HG03521 (cell line): Measurements from ENCODE around the gene IRF4.

Experiments used
- ATAC-seq: cut with Tn5 transposase; IDR thresholded peaks from one replicate; pipeline ENCODE4 v1.9.1; 2021; ENCODE audit warnings: mild to moderate bottlenecking, moderate library complexity; ENCODE audit not compliant: unreplicated experiment

Gene IRF4

DNA sequence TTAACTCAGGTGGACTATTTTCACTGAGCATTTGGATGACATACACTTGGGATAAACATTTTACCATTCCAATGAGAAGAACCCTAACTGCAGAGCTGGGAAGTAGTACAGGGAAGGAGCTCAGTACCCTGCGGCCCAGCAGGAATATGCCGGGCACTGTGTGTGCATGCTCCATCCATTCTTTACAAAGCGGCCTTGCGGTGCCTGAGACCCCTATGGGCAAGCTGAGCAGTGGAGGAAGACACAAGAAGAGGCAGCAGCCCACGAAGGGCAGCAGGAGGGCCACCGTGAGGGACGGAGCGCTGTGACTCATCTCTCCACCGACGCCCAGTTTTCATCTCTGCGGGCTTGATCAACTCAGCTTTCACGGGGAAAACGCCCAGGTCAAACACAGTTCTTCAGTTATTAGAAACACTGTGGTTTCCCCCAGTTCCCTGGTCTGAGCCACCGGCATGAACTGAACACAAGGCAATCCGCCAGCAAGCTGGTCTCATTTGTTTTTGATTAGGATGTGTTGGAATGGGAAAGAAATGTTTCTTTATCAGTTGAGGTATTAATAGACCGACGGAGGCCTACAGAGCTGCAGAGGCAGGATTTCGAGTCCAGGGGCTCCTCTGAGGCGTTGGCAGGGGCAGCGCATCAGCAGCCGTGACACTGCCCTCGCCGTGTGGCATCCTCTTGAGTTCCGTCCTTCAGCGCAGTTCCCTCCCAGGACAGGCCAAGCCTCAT, 44.9 kb downstream of the IRF4 start:
- no peak for ATAC-seq

DNA sequence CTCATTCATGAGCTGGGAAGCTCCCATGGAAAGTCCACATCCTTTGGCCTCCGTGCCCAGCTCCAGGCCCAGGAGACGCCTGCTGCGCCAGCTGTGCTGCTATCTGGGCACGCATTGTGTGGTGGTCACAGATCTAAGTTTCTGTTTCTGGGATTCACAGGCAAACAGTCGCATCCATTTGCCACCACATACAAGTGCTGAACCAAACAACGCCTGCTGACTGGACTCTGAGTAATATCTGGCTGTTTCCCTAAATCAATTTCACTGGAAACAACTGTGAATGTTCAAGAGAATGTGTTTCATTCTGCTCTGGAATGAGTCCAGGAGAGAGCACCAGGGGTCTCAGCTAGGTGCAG, 45.5 kb downstream of the IRF4 start:
- no peak for ATAC-seq

DNA sequence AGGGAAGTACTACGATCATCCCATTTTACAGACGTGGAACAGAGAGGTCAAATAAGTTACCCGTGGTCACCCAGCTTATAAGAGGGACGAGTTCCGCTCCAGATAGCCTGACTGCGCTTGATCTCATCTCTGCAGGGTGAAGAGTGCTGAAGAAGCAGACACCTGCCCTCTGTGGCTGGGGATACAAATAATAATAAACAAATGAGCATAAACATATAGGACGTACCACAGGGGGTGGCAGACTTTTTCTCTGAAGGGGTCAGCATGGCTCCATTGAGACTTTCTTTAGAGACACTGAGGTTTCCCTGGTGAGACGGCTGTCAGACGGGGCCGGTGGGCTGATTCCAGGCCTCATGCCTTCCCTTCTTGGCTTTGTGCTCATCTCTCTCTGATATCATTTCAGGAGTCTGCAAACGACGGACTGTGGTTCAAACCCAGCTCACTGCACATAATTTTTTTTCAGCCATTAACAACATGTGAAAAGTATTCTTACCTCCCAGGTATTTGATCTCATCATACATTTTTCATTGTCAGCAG, 47.1 kb downstream of the IRF4 start:
- no peak for ATAC-seq

DNA sequence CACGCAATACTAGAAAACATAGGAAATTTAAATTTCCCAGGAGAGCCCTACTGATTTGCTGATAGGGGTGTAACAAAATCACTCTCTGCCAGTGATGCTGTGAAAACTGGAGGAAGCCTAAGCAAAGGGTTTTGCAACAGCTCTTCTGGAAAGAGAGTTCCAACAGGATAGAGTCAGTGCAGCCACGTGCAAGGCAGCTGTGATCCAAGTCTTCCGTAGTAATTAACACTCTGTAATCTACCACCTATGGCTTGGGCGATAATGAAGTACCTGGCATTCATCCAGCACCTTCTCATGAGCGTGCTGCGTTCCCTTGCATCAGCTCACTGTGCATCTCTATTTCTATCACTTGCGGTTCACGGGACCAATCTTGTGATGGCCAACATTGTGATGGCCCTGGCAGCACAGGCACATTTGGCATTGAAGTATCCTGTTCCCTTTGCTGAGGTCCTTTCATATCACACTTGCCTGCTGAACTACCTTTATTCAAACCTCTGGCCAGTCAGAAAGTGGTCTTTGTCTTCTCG, 48.2 kb downstream of the IRF4 start:
- no peak for ATAC-seq

DNA sequence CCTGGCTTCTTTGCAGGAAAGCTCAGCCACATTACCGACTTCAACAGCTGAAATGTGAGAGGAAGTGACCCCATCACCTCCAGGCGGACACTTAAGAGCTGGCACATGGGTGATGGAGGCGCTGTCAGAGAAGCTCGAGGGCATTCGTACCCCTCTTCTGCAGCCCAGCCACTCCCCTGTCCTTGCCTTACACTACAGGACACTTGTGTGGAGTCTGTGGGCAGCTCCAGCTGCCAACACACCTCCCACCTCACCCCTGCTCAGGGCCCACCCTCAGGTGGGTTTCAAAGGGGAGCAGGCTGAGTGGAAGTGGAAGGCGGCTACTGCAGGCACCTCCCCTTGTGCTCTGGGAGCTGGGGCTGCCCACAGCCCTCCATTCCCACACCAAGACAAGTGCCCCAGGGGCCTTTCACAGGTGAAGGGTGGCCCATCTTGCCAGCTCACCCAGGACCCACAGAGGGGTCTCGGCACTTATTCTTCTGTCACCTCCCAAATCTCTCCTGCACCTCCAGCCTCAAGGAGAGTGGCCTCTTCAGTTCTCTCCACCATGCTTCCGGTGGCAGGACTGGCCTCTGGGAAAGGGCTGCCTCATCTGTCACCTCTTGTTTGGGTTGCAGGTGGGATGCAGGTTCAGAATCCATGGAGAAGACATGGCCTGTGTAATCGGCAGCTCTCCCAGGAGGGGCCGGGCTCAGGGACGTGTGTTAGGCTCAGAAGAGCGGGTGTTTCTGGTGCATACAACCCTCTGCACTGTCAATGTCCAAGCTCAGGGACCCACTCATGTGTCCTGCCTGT, 49.8 kb downstream of the IRF4 start:
- no peak for ATAC-seq

DNA sequence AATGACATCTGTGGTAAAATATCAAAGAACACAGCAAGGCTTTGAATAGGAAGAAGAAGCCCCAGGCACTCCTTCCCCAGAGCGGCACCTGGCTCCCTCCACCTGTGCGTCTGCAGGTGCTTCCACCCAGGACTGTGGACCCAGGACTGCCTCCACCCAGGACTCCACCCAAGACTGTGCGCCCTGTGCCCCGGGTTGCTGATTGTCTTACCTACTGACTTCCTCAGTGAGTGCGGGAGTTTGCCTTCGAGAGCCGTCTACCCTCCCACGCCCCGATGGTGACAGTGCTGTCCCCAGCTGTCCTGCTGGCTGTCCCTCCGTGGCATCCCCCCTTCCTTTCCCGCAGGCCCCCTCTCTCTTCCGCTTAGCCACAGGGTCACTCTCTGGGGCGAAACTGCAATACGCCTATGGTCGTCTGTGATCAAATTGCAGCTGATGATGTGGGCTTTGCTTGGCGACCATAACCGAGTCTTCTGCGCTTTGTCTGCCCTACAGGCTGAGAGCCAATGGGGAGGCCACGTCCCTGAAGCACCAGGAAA, 52.1 kb downstream of the IRF4 start:
- ATAC-seq, result no peak

DNA sequence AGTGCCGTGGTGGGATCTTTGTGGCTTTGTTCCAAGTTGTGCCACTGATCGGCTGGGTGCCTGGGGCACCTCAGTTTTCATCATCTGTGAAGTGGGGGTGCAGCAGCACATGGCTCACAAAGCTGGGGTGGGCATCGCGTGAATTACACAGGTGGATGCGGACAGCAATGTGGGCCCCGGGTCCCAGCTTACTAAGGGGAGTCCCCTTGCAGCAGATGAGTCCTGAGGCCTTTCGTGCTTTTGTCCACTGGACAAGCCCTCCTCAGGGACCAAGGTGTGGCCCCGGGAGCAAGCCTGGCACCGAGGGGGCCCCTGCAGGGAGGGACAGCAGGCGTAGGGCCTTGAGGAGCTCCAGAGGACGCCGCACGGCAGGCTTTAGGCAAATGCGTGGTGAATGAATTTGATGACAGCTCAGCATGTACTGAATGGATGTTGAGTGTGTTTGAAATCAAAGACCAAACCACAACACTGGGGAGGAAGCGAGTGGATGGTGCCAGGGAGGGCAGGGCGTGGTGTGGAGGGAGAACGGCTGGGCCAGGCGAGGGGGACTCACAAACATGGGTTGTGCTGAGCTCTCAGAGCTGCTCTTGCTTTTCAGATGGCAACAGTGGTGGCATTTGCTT, 53.2 kb downstream of the IRF4 start:
- no peak for ATAC-seq

DNA sequence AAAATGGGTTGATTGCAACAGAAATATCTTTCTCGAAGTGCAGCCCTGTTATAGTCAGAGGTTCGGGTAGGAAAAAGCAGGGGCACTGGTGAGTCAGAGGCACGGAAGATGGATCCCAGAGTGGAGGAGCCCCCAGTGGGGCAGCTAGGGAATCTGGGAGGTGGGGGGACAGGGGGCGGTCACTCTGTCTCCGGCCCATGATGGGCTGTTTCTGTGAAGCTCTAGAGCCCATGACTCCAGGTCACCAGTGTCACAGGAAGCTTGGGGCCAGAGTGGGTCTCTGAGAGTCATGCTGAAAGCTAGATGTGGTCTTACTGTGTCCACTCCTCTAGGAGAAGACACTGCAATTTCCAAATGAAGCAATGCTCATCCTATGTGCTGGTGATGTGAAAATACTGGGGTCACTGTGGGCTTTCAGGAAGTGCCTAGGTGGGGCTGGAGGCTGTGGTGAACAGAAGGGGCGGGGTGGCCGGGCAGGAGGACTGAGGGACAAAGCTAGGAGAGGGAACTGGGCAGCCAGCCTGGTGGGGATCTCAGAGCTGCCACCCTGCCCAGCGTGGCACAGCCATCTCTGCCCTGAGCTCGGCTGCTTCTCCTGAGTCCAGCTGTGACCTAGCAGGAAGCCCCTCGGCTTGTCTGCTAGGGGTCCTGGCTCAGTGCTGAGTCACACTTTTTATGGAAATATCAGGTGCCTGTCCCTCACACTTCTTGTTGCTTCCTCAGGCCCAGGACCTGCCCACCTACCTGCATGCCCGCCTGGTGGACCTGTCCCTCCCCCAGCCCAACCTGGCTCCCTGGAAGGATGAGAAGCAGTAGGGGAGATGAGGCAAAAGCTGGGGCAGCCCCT, 54.2 kb downstream of the IRF4 start:
- no peak for ATAC-seq

DNA sequence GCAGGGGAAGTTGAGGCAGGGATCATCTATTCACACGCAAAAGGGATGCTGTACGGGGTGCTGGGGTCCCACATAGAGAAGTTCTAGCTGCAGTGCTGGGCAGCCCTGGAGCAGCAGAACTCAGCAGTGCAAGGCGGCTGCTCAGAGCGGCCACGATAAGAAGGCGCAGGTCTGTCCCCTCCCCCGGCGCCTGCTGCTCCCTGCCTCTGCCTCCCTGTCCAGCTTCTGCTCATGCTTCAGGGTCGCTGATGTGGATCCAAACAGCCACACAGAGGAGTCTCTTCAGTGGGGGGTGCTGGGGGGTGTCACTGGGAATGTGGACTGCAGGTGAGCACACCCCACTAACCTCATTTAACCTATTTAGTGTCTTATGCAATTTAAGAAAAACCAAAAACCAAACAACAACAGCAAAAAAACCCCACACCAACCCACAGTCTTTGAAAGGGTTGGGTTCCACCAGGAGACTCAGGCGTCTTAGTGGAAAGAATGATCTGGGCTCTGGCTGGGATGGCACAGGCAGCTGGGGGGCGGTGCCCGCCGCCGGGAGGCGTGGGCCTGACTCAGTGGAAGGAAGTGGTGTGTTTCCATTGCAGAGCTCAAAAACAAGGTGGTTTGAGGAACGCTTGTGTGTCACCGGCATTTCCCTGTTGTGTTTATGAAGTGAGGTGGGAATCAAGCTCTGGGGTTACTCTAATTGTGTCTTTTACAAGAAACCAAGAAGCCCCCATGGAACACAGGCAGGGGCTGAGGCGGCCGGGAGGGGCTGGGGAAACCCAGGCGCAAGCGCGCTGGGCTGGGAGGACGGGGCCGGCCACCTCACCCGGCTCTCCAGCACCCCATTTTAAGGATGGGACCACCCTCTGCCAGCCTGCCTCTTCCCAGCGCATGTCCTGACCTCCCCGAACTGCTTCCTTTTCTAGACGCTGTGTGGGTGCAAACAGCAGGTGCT, 55.1 kb downstream of the IRF4 start:
- ATAC-seq, result no peak

DNA sequence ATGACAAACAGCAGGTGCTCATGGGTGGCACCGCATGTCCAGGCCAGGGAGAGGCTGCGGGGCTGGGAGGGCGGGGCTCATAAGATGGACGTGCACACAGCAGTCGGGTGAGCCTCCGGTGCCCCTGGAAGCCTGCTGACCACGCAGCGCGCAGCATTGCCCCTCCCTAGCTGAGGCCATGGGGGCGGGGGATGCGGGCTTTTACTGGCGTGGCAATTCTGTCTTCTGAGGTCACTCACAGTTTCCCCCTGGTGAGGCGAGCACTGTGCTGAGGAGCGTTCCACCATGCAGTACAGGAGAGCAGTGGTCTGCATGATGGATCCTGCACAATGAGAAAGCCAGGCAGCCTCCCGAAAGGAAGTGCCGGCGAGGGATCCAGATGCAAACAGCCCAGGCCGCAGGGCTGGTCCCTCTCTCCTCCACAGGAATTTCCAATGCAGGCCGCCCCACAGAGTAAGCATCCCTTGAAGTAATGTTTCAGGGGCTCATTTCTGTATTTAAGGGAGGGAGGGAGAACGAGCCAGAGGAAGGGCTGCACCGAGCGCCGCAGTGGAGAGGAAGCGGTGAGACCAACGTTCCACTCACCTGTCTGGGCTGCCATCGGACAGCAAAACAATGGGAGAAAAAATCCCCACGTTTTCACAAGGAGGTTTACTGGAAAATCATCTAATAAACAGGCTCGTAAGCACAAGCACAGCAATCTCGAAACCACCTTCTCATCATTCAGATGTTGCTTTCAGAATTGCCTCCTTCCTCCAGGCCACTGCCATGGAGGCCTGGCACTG, 56.0 kb downstream of the IRF4 start:
- ATAC-seq, result no peak

DNA sequence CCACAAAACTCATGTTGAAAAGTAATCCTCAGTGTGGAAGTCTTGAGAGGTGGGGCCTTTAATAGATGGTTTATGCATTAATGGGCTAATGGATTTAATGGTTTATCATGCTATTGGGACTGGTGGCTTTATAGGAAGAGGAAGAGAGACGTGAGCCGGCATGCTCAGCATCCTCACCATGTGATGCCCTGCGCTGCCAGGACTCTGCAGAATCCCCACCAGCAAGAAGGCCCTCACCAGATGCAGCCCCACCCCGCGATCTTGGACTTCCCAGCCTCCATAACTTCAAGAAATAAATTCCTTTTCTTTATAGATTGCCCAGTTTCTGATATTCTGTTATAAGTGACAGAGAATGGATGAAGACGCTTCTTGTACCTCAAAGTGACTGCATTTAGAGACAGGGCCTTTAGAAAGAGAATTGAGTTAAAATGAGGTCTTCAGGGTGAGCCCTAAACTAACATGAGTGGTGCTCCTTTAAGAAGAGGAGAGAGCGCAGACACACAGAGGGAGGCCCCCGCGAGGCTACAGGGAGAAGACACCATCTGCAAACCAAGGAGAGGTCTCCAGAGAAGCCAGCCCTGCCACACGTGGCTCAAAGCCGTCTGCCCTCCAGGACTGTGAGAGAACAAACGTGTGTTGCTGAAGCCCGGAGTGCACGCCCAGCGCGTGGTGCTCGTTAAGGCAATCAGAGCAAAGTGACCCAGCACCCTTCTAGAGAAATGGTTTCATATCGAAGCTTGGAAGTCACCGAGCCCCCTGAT, 56.9 kb downstream of the IRF4 start:
- ATAC-seq, result no peak

DNA sequence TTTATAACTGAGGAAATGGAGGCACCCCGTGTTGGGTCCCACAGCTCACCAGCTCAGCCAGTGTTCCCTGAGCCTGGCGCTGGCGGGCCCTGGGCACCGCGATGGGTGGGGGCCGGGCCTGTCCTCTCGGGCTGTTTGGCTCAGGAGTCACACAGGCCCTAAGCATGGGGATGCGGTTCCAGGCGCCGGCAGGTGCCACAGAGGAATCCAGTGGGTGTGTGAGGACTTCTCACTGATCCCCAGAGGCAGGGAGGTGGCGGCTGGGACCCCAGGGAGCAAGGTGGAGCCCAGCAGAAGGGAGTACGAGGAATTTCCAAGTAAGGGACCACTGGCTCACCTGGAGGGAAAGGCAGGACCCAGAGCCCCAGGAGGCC, 57.5 kb downstream of the IRF4 start:
- ATAC-seq, result no peak

DNA sequence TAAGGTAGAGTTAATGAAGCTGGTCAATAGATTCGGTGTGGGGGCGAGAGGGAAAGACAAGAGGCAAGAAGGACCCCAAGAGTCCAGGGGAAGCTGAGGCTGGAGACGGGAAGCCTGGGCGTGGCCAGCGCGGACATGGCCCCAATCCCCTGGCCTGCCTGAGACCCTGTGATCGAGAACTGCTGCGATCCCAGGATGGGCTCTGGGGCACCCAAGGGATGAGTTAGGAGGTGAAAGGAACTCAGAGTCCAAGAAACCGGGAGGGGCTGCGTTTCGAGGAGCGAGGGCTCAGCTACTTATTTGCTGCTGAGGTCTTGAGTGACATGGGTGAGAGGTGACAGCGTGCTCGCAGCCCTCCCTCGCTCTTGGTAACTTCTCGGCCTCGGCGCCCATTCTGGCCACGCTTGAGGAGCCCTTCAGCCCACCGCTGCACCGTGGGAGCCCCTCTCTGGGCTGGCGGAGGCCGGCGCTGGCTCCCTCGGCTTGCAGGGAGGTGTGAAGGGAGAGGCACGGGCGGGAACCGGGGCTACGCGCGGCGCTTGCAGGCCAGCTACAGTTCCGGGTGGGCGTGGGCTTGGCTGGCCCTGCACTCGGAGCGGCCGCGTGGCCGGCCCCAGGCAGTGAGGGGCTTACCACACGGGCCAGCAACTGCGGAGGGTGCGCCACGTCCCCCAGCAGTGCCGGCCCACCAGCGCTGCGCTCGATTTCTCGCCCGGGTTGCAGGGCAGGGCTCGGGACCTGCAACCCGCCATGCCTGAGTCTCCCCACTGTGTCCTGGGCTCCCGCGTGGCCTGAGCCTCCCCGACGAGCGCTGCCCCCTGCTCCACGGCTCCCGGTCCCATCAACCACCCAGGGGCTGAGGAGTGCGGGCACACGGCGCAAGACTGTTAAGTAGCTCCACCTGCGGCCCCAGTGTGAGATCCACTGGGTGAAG, 58.2 kb downstream of the IRF4 start:
- ATAC-seq, result no peak

DNA sequence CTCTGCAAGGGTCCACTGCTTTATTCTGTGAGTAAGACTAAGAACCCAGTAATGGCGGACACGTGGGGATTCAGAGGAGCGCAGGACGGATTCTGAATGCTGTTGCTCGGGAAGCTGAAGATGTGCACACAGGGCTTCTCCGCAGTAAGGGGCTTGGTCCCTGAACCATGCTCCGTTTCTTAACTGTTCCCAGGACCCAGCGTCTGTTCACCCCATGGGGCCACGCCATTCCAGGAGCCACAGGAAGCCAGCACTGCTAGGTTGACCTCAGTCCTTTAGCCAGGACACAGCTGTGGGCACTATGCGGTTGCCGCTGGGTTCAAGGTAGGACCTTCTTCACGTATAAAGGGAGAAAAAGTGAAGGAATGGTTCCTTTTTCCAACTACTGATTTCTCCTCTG, 59.8 kb downstream of the IRF4 start:
- ATAC-seq, result no peak

DNA sequence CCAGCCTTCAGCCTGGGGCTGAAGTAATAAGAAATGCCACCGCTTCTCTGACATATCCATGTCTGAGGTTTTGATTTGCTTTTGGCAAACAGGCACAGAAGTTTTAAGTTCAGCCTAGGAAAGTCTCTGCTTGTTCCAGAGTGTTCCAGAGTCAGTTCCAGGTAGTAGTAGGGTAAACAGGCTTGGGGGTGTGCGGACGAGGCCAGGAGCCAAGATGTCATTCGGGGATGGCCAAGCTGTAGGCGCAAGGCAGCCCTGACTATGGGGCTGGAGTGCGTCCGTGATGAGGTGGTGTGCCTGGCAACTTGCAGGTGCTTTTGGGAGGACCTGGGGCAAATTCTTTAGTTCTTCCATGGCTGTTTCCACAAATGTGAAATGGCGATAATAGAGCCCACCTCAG, 60.3 kb downstream of the IRF4 start:
- no peak for ATAC-seq

DNA sequence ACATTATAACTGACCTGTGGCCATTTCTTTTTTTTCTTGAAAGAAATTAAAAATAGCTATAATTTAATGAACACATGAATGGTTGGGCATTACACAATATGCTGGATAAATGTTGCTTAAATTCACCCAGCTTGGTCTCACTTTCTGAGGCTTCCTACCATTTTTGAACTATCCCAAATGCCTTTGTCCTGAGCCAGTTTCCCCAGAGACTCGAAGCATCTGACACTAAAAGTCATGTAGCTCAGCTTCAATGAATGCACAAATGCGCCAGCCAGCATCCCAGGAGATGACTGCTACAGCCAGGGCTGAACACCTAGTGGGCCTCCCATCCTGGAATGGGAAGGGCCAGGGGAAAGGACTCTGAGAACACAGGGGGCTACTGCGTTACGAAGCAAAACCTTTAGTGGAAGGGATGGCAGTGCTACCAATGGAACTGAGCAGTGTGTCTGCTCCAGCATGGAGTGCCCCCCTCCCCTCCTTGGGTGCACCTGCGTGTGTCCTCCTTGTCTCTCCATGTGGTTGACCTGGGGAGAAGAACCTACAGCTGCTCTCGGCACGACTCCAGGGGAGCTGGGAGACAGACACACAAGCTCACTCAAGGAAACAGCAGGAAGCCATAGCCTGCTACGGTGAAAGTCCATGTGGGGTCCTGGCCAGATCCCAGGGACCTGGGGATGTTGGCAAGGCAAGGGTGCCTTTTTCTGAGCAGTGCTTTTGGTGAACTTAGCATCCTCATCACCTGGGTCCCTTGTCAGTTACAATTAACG, 60.9 kb downstream of the IRF4 start:
- no peak for ATAC-seq
